NCI-H187 treated with DMSO at 0.1 percent for 48 hours (cell line): ENCODE results near the gene KIF25.

ENCODE experiments used
- DNase-seq: peaks from one replicate; lab custom pipeline; 2025; lab: John Stamatoyannopoulos, UW

The KIF25 gene

GRCh38 chr6:168051648-168052047 is 54.2 kb downstream of the KIF25 start:
- DNase-seq: no peak

GRCh38 chr6:168052291-168052891 is 54.9 kb downstream of the KIF25 start:
- no peak for DNase-seq

- no peak for DNase-seq
These were observed 55.9 kb downstream of the KIF25 start for GRCh38 chr6:168053086-168053956.

- DNase-seq: no peak
These were observed 56.5 kb downstream of the KIF25 start for GRCh38 chr6:168053957-168054471.

GRCh38 chr6:168054765-168055560 is 57.5 kb downstream of the KIF25 start:
- no peak for DNase-seq

- no peak for DNase-seq
These were observed 58.4 kb downstream of the KIF25 start for GRCh38 chr6:168055696-168056489.

GRCh38 chr6:168056892-168057527 is 59.5 kb downstream of the KIF25 start:
- no peak for DNase-seq

- no peak for DNase-seq
These were observed 60.4 kb downstream of the KIF25 start for GRCh38 chr6:168057836-168058235.

- no peak for DNase-seq
These were observed 61.5 kb downstream of the KIF25 start for GRCh38 chr6:168058691-168059551.

- DNase-seq: no peak
These were observed 63.1 kb downstream of the KIF25 start for GRCh38 chr6:168060521-168060931.

- peak; percentile 67 for DNase-seq
These were observed 64.1 kb downstream of the KIF25 start for GRCh38 chr6:168061269-168062210.

GRCh38 chr6:168062346-168063289 is 65.1 kb downstream of the KIF25 start:
- no peak for DNase-seq

GRCh38 chr6:168063431-168063830 is 66.0 kb downstream of the KIF25 start:
- no peak for DNase-seq

- DNase-seq: no peak
These were observed 66.8 kb downstream of the KIF25 start for GRCh38 chr6:168064226-168064807.

GRCh38 chr6:168067081-168067759 is 69.7 kb downstream of the KIF25 start:
- no peak for DNase-seq

- DNase-seq: no peak
These were observed 73.3 kb downstream of the KIF25 start for GRCh38 chr6:168070804-168071203.

- DNase-seq: no peak
These were observed 74.1 kb downstream of the KIF25 start for GRCh38 chr6:168071620-168072019.
